Measurements from ENCODE around the gene KCTD19. TPM values are rescaled to one million over a fixed set of nuclear protein-coding genes. Genes with fewer than 3 reads are reported as not detected.

The KCTD19 gene
- total and polyA plus RNA-seq, 5 donors from 2014 or later = not detected

DNA sequence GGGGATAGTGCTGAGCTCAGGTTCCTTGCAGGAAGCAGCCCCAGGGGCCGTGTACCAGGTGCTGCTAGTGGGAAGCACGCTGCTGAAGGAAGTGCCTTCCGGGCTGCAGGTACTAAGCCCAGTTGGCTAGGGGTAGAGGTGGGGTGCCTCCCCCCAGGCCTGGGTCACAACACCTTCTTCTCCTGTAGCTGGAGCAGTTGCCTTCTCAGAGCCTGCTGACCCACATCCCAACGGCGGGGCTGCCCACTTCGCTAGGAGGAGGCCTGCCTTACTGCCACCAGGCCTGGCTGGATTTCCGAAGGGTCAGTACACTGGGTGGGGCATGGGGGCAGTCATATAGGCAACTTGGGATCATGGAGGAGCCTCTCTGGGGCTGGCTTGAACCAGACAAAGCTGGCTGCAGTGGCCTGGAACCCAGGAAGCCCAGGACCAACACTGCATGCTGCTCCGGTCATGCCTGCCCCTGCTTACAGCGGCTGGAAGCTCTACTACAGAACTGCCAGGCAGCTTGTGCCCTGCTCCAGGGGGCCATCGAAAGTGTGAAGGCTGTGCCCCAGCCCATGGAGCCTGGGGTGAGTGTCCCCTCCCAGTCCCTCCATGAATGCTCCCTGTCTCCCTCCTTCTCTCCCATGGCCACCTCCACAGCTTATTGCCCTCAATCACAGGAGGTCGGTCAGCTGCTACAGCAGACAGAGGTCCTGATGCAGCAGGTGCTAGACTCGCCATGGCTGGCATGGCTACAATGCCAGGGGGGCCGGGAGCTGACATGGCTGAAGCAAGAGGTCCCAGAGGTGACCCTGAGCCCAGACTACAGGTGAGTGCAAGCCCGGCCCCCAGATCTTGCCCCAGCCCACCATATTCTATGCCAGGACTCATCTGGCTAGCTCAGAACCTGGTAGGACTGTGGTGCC is 44.8 kb downstream of the KCTD19 start:
- peak overlapping the region in 3 of 4 donors; percentile 29 to 71 (median 36) for H3K4me3 Mint-ChIP-seq
- ATAC-seq (ENCODE audit: low read depth in 2 of 2) = no peak

DNA sequence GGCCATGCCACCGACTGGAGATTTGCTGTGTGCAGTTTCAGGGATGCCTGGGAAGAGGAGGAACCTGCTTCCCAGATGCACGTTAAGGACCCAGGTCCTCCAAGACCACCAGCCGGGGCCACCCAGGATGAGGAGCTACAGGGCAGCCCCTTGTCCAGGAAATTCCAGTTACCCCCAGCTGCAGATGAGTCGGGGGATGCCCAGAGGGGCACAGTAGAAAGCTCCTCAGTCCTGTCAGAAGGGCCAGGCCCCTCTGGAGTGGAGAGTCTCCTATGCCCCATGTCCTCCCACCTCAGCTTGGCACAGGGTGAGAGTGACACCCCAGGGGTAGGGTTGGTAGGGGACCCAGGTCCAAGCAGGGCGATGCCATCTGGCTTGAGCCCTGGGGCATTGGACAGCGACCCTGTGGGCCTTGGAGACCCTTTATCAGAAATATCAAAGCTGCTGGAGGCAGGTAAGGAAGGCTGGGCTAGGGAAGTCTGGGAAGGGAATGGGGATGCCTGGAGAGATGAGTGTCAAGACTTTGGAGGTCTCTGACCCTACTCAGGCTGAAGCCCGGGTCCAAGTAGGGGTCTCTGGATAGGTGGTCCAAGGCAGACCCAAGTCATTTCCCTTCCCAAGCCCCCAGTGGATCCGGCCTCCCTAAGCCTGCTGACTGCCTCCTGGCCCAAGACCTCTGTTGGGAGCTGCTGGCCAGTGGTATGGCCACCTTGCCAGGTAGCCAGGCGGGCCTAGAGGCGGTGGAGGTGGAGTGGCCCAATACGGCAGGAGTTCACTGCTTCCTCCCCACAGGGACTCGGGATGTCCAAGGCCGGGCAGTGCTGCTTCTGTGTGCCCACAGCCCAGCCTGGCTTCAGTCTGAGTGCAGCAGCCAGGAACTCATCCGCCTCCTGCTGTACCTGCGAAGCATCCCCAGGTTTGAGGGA is 46.2 kb downstream of the KCTD19 start:
- DNase-seq (no peak), ATAC-seq (ENCODE audit: low read depth in 2 of 2) (no peak)
- H3K27ac Mint-ChIP-seq = peak overlapping the region in 1 of 3 donors; percentile 61
- no peaks in the 10 kb centered on the region for H3K27me3 Mint-ChIP-seq
- H3K4me1 Mint-ChIP-seq = peaks cover 0 to 17% (median 7%) of the 10 kb centered on the region in 4 donors
- no peaks in the 10 kb centered on the region for H3K9me3 Mint-ChIP-seq
- Histone ChIP-seq H3K4me3 (ENCODE audit: low read depth, low read length) (no peak overlapping the region), H3K27me3 (ENCODE audit: control insufficient read depth, insufficient read depth, low read length) (no peaks in the 10 kb centered on the region), H3K27ac (ENCODE audit: insufficient read depth, low read length, poor library complexity, severe bottlenecking) (no peak overlapping the region), H3K9me3 (ENCODE audit: control insufficient read depth in 2 of 2, low read length in 2 of 2) (no peaks in the 10 kb centered on the region), H3K36me3 (ENCODE audit: control insufficient read depth, insufficient read depth, low read length) (peaks cover 3% of the 10 kb centered on the region), H3K4me1 (ENCODE audit: control insufficient read depth, insufficient read depth, low read length, poor library complexity, severe bottlenecking) (peaks cover 26% of the 10 kb centered on the region)
- H3K36me3 Mint-ChIP-seq = peaks cover under 1% of the 10 kb centered on the region
- H3K4me3 Mint-ChIP-seq = peak overlapping the region; percentile 29 to 74 (median 67)

More for the DNA sequence above, 44.8 kb downstream of the KCTD19 start:
- Mint-ChIP-seq H3K27ac (no peak overlapping the region), H3K36me3 (peaks cover 6% of the 10 kb centered on the region), H3K4me1 (peaks cover 0 to 13% (median 3%) of the 10 kb centered on the region in 4 donors), H3K27me3 (no peaks in the 10 kb centered on the region), H3K9me3 (no peaks in the 10 kb centered on the region)
- no peak for DNase-seq
- no peaks in the 10 kb centered on the region for H3K36me3 ChIP-seq (ENCODE audit: control insufficient read depth, insufficient read depth, low read length)
- no peaks in the 10 kb centered on the region for H3K27me3 ChIP-seq (ENCODE audit: control insufficient read depth, insufficient read depth, low read length)
- H3K9me3 ChIP-seq (ENCODE audit: control insufficient read depth in 2 of 2, low read length in 2 of 2) = no peaks in the 10 kb centered on the region
- H3K4me1 ChIP-seq (ENCODE audit: control insufficient read depth, insufficient read depth, low read length, poor library complexity, severe bottlenecking) = peaks cover 26% of the 10 kb centered on the region
- H3K4me3 ChIP-seq (ENCODE audit: low read depth, low read length) = no peak overlapping the region
- no peak overlapping the region for H3K27ac ChIP-seq (ENCODE audit: insufficient read depth, low read length, poor library complexity, severe bottlenecking)

DNA sequence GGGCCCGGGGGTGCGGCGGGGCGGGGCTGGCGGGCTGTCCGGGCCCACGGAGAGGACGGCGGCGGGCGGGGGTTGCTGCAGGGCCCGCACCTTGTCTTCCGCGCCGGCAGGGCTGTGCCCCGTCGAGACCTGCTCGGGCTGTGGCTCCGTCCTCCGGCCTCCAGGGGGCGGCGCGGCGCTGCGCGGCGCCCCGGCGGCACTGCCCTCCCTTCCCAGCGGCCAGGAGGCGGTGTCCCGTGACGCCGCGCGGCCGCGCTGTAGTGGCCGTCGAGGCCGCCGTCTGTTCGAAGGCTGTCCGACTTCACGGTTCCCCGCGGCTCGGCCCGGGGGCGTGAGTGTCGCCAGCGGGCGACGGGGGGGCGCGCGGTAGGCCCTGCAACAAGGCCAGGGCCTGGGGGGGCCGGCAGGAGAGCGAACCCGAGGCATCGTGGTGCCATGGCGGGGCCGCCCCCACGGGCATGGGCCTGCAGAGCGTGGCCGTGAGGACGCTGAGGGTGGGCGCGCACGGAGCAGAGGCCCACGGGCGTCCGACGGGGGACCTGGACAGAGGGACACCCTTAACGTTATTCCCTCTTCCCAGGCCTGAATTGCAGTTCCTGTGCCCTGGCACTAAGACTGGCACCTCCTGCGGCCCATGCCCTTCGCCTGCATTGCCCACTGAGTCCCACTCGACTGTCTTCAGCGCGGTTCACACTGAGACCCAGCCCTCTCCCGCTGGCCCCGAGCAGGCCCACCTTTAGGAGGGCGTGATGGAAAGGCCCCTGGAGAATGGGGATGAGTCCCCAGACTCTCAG is 47.0 kb downstream of the KCTD19 start, which contains the start of gene PLEKHG4:
Gene PLEKHG4, plus strand, starts transcription at position 237 of the 794 bp plus-strand sequence. Its CDS starts 513 bp downstream, at position 750.
- H3K4me3 Mint-ChIP-seq = peak within 1 kb of the TSS; percentile 72 to 87 (median 84)
- H3K9me3 Mint-ChIP-seq = no peaks in the 10 kb centered on the region
- H3K36me3 Mint-ChIP-seq = no peaks in the 10 kb centered on the region
- peaks cover 2 to 17% (median 7%) of the 10 kb centered on the region in 4 donors for H3K4me1 Mint-ChIP-seq
- H3K4me3 ChIP-seq (ENCODE audit: low read depth, low read length) = peak within 1 kb of the TSS; percentile 48
- H3K27me3 Mint-ChIP-seq = no peaks in the 10 kb centered on the region
- H3K4me1 ChIP-seq (ENCODE audit: control insufficient read depth, insufficient read depth, low read length, poor library complexity, severe bottlenecking) = peaks cover 26% of the 10 kb centered on the region
- H3K27ac ChIP-seq (ENCODE audit: insufficient read depth, low read length, poor library complexity, severe bottlenecking) = peak within 1 kb of the TSS; percentile 53
- ATAC-seq (ENCODE audit: low read depth in 2 of 2) = peak; percentile 98
- no peaks in the 10 kb centered on the region for H3K27me3 ChIP-seq (ENCODE audit: control insufficient read depth, insufficient read depth, low read length)
- DNase-seq = peak; percentile 70 to 85 (median 76)
- peaks cover 3% of the 10 kb centered on the region for H3K36me3 ChIP-seq (ENCODE audit: control insufficient read depth, insufficient read depth, low read length)
- peak within 1 kb of the TSS; percentile 38 to 79 (median 61) for H3K27ac Mint-ChIP-seq
- no peaks in the 10 kb centered on the region for H3K9me3 ChIP-seq (ENCODE audit: control insufficient read depth in 2 of 2, low read length in 2 of 2)

DNA sequence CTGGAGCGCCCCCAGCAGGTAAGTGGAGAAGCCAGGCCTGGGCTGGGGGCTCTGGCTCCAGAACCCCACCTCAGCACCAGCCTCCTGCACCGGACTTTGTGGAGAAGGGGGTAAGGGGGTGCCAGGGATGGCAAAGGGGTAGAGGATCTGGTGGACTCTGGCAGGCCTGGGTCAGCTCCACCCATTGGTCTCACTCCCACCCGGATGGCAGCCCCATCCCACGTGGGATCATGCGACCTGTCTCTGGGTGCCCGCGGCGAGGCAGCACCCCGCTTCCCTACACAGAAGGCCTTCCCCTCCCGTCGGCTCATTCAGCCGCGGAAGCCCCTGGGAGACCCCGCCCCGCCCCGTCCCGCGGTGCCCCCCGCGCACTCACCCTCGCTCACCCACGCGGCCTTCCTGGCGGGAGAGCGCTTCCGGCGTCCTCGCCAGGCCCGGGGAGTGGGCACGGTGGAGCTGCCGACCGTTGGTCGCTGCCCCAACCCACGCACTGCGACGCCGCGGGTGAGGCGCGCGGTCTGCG is 47.7 kb downstream of the KCTD19 start:
- Mint-ChIP-seq H3K36me3 (no peaks in the 10 kb centered on the region), H3K4me1 (peaks cover 4 to 17% (median 8%) of the 10 kb centered on the region in 4 donors), H3K27ac (peak overlapping the region in 2 of 3 donors; percentile 38 to 79), H3K4me3 (peak overlapping the region; percentile 72 to 87 (median 84)), H3K9me3 (no peaks in the 10 kb centered on the region), H3K27me3 (no peaks in the 10 kb centered on the region)
- H3K9me3 ChIP-seq (ENCODE audit: control insufficient read depth in 2 of 2, low read length in 2 of 2) = no peaks in the 10 kb centered on the region
- no peaks in the 10 kb centered on the region for H3K27me3 ChIP-seq (ENCODE audit: control insufficient read depth, insufficient read depth, low read length)
- H3K4me1 ChIP-seq (ENCODE audit: control insufficient read depth, insufficient read depth, low read length, poor library complexity, severe bottlenecking) = peaks cover 26% of the 10 kb centered on the region
- peak overlapping the region; percentile 48 for H3K4me3 ChIP-seq (ENCODE audit: low read depth, low read length)
- DNase-seq (peak in 1 of 3 donors; percentile 60), ATAC-seq (ENCODE audit: low read depth in 2 of 2) (peak; percentile 27 to 34)
- peak overlapping the region; percentile 53 for H3K27ac ChIP-seq (ENCODE audit: insufficient read depth, low read length, poor library complexity, severe bottlenecking)
- peaks cover 3% of the 10 kb centered on the region for H3K36me3 ChIP-seq (ENCODE audit: control insufficient read depth, insufficient read depth, low read length)

DNA sequence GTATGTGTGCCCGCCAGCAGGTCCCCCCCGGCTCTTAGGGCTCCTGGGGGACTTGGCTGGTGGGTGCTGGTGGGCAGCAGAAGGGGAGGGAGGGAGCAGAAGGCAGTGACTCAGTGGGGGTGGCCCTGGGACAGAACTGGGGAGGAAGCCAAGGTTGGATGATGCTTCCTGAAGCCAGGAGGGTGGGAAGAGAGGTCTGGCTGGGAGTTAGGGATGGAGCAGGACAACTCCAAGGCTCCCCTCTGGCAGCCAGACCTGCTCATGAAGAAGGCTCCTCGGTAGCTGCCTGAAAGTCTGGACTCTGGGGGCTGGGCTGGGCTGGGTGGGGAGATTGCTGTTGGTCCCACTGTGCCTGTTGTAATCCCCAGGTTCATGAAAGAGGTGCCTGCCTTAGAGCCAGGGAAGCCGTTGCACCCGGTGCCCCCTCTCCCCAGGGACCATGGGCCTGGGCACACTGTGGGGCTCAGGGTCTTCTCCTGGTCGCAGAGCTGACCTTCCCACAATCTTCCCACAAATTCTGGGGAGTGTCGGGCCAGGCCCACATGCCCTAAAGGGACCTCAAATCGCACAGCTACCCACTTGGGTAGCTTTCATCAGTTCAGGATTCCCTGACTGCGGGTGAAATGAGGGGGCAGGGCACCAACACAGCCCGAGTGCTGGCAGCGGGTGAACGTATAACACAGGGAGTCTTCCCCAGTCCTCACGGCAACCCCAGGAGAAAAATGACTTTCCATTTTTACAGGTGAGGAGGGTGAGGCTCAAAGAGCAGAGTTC is 48.4 kb downstream of the KCTD19 start:
- Mint-ChIP-seq H3K9me3 (no peaks in the 10 kb centered on the region), H3K36me3 (no peaks in the 10 kb centered on the region), H3K27me3 (no peaks in the 10 kb centered on the region), H3K4me1 (peaks cover 4 to 17% (median 8%) of the 10 kb centered on the region in 4 donors), H3K27ac (peak overlapping the region; percentile 75 to 92 (median 79)), H3K4me3 (peak overlapping the region; percentile 75 to 87 (median 84))
- Histone ChIP-seq H3K9me3 (ENCODE audit: control insufficient read depth in 2 of 2, low read length in 2 of 2) (no peaks in the 10 kb centered on the region), H3K4me3 (ENCODE audit: low read depth, low read length) (peak overlapping the region; percentile 48), H3K36me3 (ENCODE audit: control insufficient read depth, insufficient read depth, low read length) (peaks cover 3% of the 10 kb centered on the region), H3K27me3 (ENCODE audit: control insufficient read depth, insufficient read depth, low read length) (no peaks in the 10 kb centered on the region), H3K4me1 (ENCODE audit: control insufficient read depth, insufficient read depth, low read length, poor library complexity, severe bottlenecking) (peaks cover 26% of the 10 kb centered on the region), H3K27ac (ENCODE audit: insufficient read depth, low read length, poor library complexity, severe bottlenecking) (no peak overlapping the region)
- DNase-seq (no peak), ATAC-seq (ENCODE audit: low read depth in 2 of 2) (no peak)

DNA sequence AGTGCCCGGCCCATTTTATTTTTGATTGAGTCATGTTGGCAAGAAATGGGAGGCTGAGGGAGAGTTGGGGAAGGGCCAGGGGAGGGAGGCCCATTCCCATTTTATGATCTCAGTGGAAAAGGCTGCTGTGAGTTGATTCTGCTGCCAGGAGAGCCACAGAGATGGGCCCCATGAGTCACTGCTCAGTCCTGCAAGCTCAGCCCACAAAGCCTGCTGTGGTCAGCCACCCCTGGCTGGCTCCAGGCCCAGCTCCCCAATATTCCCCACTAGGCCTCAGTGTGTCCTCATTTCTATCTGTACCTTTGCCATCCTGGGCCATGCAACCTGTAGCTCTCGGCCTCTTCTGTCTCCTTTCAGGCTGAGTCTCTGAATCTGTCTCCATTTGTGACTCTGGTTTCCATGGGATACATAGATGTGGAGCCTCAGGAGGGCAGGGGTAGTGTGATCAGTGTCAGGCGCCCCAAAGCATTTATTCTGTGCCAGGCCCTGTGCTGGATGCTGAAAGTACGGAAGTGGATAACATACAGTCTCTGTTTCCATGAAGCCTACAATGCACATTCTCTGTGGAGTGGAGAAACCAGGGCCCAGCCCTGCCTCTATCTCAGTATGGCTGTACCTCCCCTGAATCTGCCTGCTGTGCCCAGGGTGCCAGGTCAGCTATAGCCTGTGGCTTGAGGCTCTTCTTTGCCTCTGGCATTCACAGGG is 49.1 kb downstream of the KCTD19 start:
- Mint-ChIP-seq H3K9me3 (no peaks in the 10 kb centered on the region), H3K36me3 (no peaks in the 10 kb centered on the region), H3K27ac (peak overlapping the region; percentile 11 to 92 (median 75)), H3K27me3 (no peaks in the 10 kb centered on the region), H3K4me1 (peaks cover 4 to 17% (median 8%) of the 10 kb centered on the region in 4 donors), H3K4me3 (peak overlapping the region; percentile 61 to 77 (median 71))
- DNase-seq = no peak
- no peak overlapping the region for H3K4me3 ChIP-seq (ENCODE audit: low read depth, low read length)
- H3K4me1 ChIP-seq (ENCODE audit: control insufficient read depth, insufficient read depth, low read length, poor library complexity, severe bottlenecking) = peaks cover 26% of the 10 kb centered on the region
- no peaks in the 10 kb centered on the region for H3K9me3 ChIP-seq (ENCODE audit: control insufficient read depth in 2 of 2, low read length in 2 of 2)
- no peaks in the 10 kb centered on the region for H3K27me3 ChIP-seq (ENCODE audit: control insufficient read depth, insufficient read depth, low read length)
- ATAC-seq (ENCODE audit: low read depth in 2 of 2) = no peak
- H3K27ac ChIP-seq (ENCODE audit: insufficient read depth, low read length, poor library complexity, severe bottlenecking) = no peak overlapping the region
- H3K36me3 ChIP-seq (ENCODE audit: control insufficient read depth, insufficient read depth, low read length) = peaks cover 3% of the 10 kb centered on the region
